Tongue (tissue), 2 donors: ENCODE measurements around the gene ITGA3. TPM values are rescaled to one million over a fixed set of nuclear protein-coding genes. Genes with fewer than 3 reads are reported as not detected.

ENCODE experiments used
- DNase-seq: peaks from one replicate; pipeline ENCODE4 v3.0.0-alpha.2; 2015
- total RNA-seq: library from RNA; depleted of rRNA; stranded (reverse); fragments of >200 nt; gene quantifications from one replicate; pipeline ENCODE4 v1.2.3, GENCODE V29; 2014

The ITGA3 gene
- total RNA-seq, 1 donor from 2014 or later = 42.2 TPM

GRCh38 chr17:50110591-50111349, 54.9 kb downstream of the ITGA3 start:
- no peak for DNase-seq

GRCh38 chr17:50111673-50112655, 56.1 kb downstream of the ITGA3 start:
- DNase-seq = peak; percentile 63

GRCh38 chr17:50112694-50113093, 56.8 kb downstream of the ITGA3 start:
- no peak for DNase-seq

- DNase-seq = no peak
Observed at GRCh38 chr17:50113624-50114320, 57.9 kb downstream of the ITGA3 start.

DNA sequence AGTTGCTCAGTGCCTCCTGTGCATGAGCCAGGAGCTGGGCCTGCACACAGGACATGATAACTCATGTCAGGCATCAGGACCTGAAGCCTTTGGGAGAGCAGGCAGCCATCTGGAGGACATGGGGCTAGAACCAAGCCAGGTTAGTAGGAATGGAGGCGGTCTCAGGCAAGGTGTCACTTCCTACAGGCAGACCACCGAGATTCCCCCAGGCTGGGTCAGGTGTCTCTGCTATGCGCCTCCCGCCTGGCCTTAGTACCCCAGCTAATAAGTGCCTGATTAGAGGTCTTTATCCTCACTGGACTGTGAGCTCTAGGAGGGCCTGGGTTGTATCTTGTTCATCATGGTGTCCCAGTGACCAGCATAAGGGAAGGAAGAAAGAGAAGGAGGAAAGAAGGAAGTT, 58.5 kb downstream of the ITGA3 start:
- DNase-seq = no peak

- peak; percentile 70 for DNase-seq
Observed at GRCh38 chr17:50114849-50115357, 59.0 kb downstream of the ITGA3 start.

- DNase-seq = no peak
Observed at GRCh38 chr17:50115756-50116155, 59.8 kb downstream of the ITGA3 start.

DNA sequence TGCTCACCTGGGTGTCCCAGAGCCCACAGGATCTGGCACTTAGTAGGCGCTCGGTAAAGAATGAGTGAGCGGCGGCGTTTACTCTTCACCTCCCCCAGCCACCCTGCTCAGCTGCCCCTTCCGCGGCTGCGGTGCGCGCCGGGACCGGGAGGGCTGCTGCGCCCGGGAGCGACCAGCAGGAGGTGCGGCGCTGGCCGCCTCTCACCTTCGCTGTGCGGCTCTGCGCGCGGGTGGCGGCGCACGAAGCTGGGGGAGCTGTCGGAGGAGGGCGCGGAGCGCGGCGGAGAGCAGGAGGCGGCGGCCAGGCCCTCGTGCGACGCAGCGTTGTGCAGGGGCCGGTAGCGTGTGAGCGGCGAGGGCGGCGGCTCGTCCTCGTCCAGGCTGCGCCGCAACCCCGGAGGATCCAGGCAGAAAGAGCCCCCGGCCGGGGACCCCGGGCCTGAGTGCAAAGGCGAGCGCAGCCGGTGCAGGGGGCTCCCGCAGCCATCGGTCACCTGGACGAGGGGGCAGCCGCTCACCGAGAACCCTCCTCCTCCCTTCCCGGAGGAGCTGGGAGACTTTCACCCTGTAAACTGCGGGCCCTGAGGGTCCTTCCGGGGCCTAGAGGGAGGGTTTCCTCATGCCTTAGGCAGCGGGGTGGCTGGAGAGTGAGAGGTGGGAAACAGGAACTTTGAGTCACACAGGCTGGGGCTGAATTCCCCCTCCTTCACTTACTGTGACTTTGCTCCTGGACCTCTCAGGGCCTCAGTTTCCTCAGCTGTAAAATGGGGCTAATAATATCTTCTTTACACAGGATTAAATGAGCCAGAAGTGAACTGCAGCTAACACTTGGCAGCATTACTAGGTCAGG, 61.5 kb downstream of the ITGA3 start:
- peak; percentile 79 for DNase-seq

- DNase-seq = no peak
Observed at GRCh38 chr17:50118076-50118827, 62.3 kb downstream of the ITGA3 start.

DNA sequence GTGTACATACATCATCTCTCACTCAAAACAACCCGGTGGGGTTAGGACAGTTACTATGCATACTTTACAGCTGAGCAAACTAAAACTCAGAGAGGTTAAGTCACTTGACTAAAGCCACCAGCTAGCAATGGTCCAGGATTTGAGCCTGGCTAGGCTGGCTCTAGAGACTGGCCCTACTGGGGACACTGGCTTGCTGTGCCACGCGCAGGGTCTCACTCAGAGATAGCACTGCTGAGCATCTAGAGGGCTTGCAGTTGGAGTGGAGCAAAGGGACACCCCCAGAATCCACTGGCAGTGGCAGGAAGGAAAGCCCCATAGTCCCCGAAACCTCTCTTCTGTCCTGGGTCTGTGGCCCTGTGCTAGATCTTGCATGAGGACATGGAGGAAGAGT, 62.9 kb downstream of the ITGA3 start:
- no peak for DNase-seq

- no peak for DNase-seq
Observed at GRCh38 chr17:50120475-50121253, 64.8 kb downstream of the ITGA3 start.

DNA sequence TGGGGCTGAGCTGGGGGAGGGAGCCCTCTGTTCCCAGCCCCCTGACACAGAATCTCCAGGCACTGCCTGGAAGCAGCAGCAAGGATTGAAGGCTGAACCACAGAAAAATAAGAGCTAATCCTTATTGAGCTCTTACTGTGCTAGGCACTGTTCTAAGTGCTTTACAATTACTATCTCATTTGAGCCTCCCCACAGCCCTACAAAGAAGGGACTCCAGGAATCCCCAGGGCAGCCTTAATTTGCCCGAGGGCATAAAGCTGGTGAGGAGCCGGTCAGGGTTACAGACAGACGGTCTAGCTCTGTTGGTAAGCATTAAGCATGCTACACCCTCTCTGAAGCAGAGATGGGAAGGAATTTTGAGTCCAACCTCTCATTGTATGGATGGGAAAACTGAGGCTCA, 67.0 kb downstream of the ITGA3 start:
- no peak for DNase-seq

DNA sequence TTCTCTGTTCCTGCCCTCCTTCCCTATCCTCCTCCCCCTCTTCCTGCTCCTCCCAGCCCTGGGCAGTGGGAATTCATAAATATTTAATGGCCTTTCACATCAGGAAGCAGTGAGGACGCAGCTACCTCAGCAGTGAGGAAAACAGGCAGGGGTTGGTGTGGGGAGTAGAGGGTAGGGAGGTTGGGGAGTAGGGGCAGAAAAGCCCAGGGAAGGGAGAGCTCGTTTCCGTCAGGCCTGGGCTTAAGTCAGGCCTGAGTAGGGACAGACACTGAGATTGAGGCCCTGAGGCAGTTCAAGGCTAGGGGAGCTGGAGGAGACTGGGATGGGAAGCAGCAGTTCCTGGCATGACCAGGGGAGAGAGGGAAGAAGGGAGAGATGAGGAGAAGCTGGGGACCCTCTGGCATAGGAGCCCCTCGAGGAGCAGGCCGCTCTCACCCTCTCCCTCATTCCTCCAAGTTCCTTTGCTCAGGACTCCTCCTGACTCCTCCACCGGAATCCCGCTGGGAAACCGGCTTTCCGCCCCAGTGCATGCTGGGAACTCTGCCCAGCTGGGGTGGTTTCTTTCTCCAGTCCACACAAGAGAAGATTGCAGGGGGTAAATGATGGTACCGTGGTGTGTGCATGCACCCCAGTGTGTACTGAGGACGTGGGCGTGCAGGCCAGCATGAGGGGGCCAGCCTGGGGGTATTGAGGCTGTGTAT, 67.9 kb downstream of the ITGA3 start:
- DNase-seq = no peak

- DNase-seq = no peak
Observed at GRCh38 chr17:50125420-50125997, 69.6 kb downstream of the ITGA3 start.

GRCh38 chr17:50127697-50128361, 71.9 kb downstream of the ITGA3 start:
- no peak for DNase-seq

DNA sequence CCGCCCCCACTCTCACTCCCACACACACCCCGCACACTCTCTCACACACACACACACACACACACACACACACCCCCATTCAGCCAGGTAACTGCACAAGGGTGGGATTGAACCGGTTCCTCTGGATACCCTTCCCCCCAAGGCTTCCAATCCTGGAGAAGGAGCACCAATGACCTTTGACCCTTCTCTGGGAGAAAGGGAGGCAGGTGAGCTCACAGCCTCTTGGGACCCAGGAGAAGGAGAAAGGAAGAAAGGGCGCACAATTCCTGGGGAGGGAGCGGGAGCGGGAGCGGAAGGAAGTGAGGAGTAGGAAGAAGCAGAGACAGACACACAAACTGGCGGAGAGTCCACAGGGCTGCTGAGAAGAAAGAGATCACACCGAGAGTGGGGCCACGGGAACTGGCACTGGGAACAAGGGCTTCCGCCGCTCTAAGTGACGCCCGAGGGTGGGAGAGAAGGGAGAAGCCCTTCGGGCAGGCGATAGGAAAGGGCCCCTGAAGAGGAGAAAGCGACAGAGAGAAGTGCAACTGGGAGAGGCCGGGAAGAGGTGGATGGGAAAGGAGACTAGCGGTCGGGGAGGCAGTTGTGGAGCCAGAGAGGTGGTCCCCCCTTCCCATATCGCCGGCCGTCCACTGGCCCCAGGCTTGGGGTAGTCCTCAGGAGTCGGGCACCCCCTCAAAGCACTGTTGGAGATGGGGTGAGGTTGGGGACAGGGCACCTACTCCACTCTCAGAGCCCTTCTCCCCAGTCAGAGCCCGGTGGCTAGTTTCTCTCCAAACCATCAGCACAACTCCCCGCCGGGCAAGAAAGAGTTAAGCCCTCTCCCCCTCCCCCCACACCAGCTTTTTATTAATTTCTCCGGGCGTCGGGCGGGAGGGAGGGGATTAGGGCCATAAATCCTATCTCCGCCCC, 72.8 kb downstream of the ITGA3 start:
- peak; percentile 40 for DNase-seq

- no peak for DNase-seq
Observed at GRCh38 chr17:50129353-50129727, 73.4 kb downstream of the ITGA3 start.
